Activated naive CD4-positive, alpha-beta T cell treated with anti-CD3 and anti-CD28 coated beads, Interleukin-2, amount 50 U/mL, for 72 hours (primary cell): ENCODE results near the gene KIF17. TPM values are rescaled to one million over a fixed set of nuclear protein-coding genes. Genes with fewer than 3 reads are reported as not detected.
"Not testable (repeated sequence)": the region's sequence is repeated elsewhere in the genome, so short reads cannot be mapped to it uniquely, and the experiment has no call there.

Experiments used
- ATAC-seq, 2 donors: fragments of 150-1000 bp; cut with Tn5 transposase; 2 replicates each; pipeline ENCODE4 v1.10.0; 2021; ENCODE audit warnings: mild to moderate bottlenecking in 2 of 2, moderate library complexity in 2 of 2
- DNase-seq, 2 donors: peaks; one replicate each; pipeline ENCODE4 v3.0.0; 2021 to 2022; ENCODE audit warnings: low spot score in 2 of 2
- H3K27ac Mint-ChIP-seq, 2 donors: one replicate each; pipeline ENCODE4 v1.8.0; 2022; ENCODE audit warnings: mild to moderate bottlenecking in 2 of 2, mixed read lengths in 2 of 2
- H3K36me3 Mint-ChIP-seq, 2 donors: one replicate each; pipeline ENCODE4 v1.8.0; 2022; ENCODE audit warnings: mixed read lengths in 2 of 2
- H3K9me3 Mint-ChIP-seq, 2 donors: one replicate each; pipeline ENCODE4 v1.8.0; 2022; ENCODE audit warnings: mixed read lengths in 2 of 2
- total RNA-seq, 2 donors: library from RNA; stranded (reverse); gene quantifications; one replicate each; pipeline ENCODE4 v1.2.3, GENCODE V29; 2022

Gene KIF17
- total RNA-seq, 2 donors from 2014 or later: 0.18 to 1.0 TPM

- H3K36me3 Mint-ChIP-seq: no peaks in the 10 kb centered on the region
- H3K27ac Mint-ChIP-seq: peak overlapping the region in 1 of 2 donors; percentile 26
- no peaks in the 10 kb centered on the region for H3K9me3 Mint-ChIP-seq
- DNase-seq (no peak), ATAC-seq (no peak)
Measured at GRCh38 chr1:20684651-20685050, 33.2 kb downstream of the KIF17 start.

- Mint-ChIP-seq H3K27ac (peak overlapping the region in 1 of 2 donors; percentile 44), H3K9me3 (no peaks in the 10 kb centered on the region), H3K36me3 (no peaks in the 10 kb centered on the region)
- ATAC-seq (no peak), DNase-seq (no peak)
Measured at GRCh38 chr1:20684050-20684620, 33.7 kb downstream of the KIF17 start.

- peaks cover 0 to 1% of the 10 kb centered on the region in 2 donors for H3K9me3 Mint-ChIP-seq
- ATAC-seq (no peak), DNase-seq (no peak)
- no peak overlapping the region for H3K27ac Mint-ChIP-seq
- peaks cover 0 to 2% of the 10 kb centered on the region in 2 donors for H3K36me3 Mint-ChIP-seq
Measured at GRCh38 chr1:20683614-20684013, 34.2 kb downstream of the KIF17 start.

GRCh38 chr1:20682571-20683236 is 35.1 kb downstream of the KIF17 start:
- Mint-ChIP-seq H3K27ac (no peak overlapping the region), H3K9me3 (peaks cover 3 to 9% of the 10 kb centered on the region in 2 donors), H3K36me3 (peaks cover 0 to 10% of the 10 kb centered on the region in 2 donors)
- no peak for DNase-seq
- no peak for ATAC-seq

- Mint-ChIP-seq H3K36me3 (peaks cover 2 to 17% of the 10 kb centered on the region in 2 donors), H3K9me3 (peaks cover 4 to 15% of the 10 kb centered on the region in 2 donors), H3K27ac (no peak overlapping the region)
- ATAC-seq (no peak), DNase-seq (no peak)
Measured at GRCh38 chr1:20681999-20682398, 35.8 kb downstream of the KIF17 start.

- Mint-ChIP-seq H3K27ac (peak overlapping the region in 1 of 2 donors; percentile 66), H3K9me3 (peaks cover 4 to 15% of the 10 kb centered on the region in 2 donors), H3K36me3 (peaks cover 4 to 19% of the 10 kb centered on the region in 2 donors)
- no peak for ATAC-seq
- no peak for DNase-seq
Measured at GRCh38 chr1:20680269-20680668, 37.5 kb downstream of the KIF17 start.

GRCh38 chr1:20678599-20678998 is 39.2 kb downstream of the KIF17 start:
- Mint-ChIP-seq H3K36me3 (peaks cover 4 to 19% of the 10 kb centered on the region in 2 donors), H3K9me3 (peaks cover 4 to 15% of the 10 kb centered on the region in 2 donors), H3K27ac (no peak overlapping the region)
- DNase-seq: no peak
- peak; percentile 51 to 90 for ATAC-seq

- peaks cover 4 to 14% of the 10 kb centered on the region in 2 donors for H3K9me3 Mint-ChIP-seq
- not testable (repeated sequence) for ATAC-seq, DNase-seq, H3K27ac Mint-ChIP-seq
- H3K36me3 Mint-ChIP-seq: peaks cover 4 to 17% of the 10 kb centered on the region in 2 donors
Measured at GRCh38 chr1:20673626-20674025, 44.2 kb downstream of the KIF17 start.

GRCh38 chr1:20672265-20672632 is 45.6 kb downstream of the KIF17 start:
- DNase-seq (no peak), ATAC-seq (no peak)
- Mint-ChIP-seq H3K9me3 (peaks cover 0 to 3% of the 10 kb centered on the region in 2 donors), H3K27ac (peak overlapping the region in 1 of 2 donors; percentile 45), H3K36me3 (peaks cover 4% of the 10 kb centered on the region in 2 donors)

GRCh38 chr1:20670936-20671335 is 46.9 kb downstream of the KIF17 start:
- Mint-ChIP-seq H3K36me3 (no peaks in the 10 kb centered on the region), H3K9me3 (peaks cover 0 to 6% of the 10 kb centered on the region in 2 donors), H3K27ac (no peak overlapping the region)
- ATAC-seq (no peak), DNase-seq (no peak)

GRCh38 chr1:20668581-20668980 is 49.2 kb downstream of the KIF17 start:
- H3K27ac Mint-ChIP-seq: no peak overlapping the region
- no peaks in the 10 kb centered on the region for H3K36me3 Mint-ChIP-seq
- DNase-seq (no peak), ATAC-seq (no peak)
- H3K9me3 Mint-ChIP-seq: peaks cover 0 to 6% of the 10 kb centered on the region in 2 donors

- no peak for DNase-seq
- Mint-ChIP-seq H3K9me3 (peaks cover 0 to 6% of the 10 kb centered on the region in 2 donors), H3K36me3 (no peaks in the 10 kb centered on the region), H3K27ac (peak overlapping the region in 1 of 2 donors; percentile 47)
- peak; percentile 74 to 94 for ATAC-seq
Measured at GRCh38 chr1:20666804-20667203, 51.0 kb downstream of the KIF17 start.

GRCh38 chr1:20666146-20666545 is 51.7 kb downstream of the KIF17 start:
- ATAC-seq (no peak), DNase-seq (no peak)
- Mint-ChIP-seq H3K9me3 (peaks cover 0 to 6% of the 10 kb centered on the region in 2 donors), H3K27ac (no peak overlapping the region), H3K36me3 (peaks cover 2% of the 10 kb centered on the region in 2 donors)

- ATAC-seq: no peak
- DNase-seq: no peak
- H3K27ac Mint-ChIP-seq: no peak overlapping the region
- peaks cover 7% of the 10 kb centered on the region in 2 donors for H3K36me3 Mint-ChIP-seq
- H3K9me3 Mint-ChIP-seq: peaks cover 0 to 6% of the 10 kb centered on the region in 2 donors
Measured at GRCh38 chr1:20665726-20666125, 52.1 kb downstream of the KIF17 start.

GRCh38 chr1:20663969-20664715 is 53.7 kb downstream of the KIF17 start:
- H3K36me3 Mint-ChIP-seq: peaks cover 20 to 22% of the 10 kb centered on the region in 2 donors
- ATAC-seq: no peak
- no peak for DNase-seq
- H3K9me3 Mint-ChIP-seq: peaks cover 0 to 6% of the 10 kb centered on the region in 2 donors
- H3K27ac Mint-ChIP-seq: peak overlapping the region in 1 of 2 donors; percentile 93

GRCh38 chr1:20663365-20663764 is 54.4 kb downstream of the KIF17 start:
- DNase-seq (no peak), ATAC-seq (no peak)
- Mint-ChIP-seq H3K36me3 (peaks cover 22 to 25% of the 10 kb centered on the region in 2 donors), H3K9me3 (peaks cover 0 to 6% of the 10 kb centered on the region in 2 donors), H3K27ac (peak overlapping the region in 1 of 2 donors; percentile 93)

- Mint-ChIP-seq H3K27ac (peak overlapping the region; percentile 93 to 99), H3K36me3 (peaks cover 22 to 28% of the 10 kb centered on the region in 2 donors), H3K9me3 (peaks cover 0 to 6% of the 10 kb centered on the region in 2 donors)
- ATAC-seq (no peak), DNase-seq (no peak)
Measured at GRCh38 chr1:20662110-20662475, 55.7 kb downstream of the KIF17 start.
